Activated gamma-delta T cell treated with anti-CD3 and anti-CD28 coated beads, Interleukin-2, amount 50 U/mL, for 16 hours (primary cell): ENCODE results near the gene DARS1.

ENCODE experiments used
- DNase-seq: peaks from one replicate; pipeline ENCODE4 v3.0.0-alpha.2; 2020; ENCODE audit warnings: low read depth

DARS1 gene

GRCh38 chr2:135985018-135985825 is at the start of gene DARS1:
Gene DARS1 (minus strand): TSS chr2:135985626. CDS start chr2:135985468, 158 bp downstream.
- DNase-seq: peak; percentile 61

GRCh38 chr2:136034629-136035028 is 49.2 kb upstream of the DARS1 start:
- no peak for DNase-seq

GRCh38 chr2:136032817-136033535 is 47.5 kb upstream of the DARS1 start:
- DNase-seq: no peak

GRCh38 chr2:136032192-136032591 is 46.8 kb upstream of the DARS1 start:
- no peak for DNase-seq

GRCh38 chr2:136031711-136032110 is 46.3 kb upstream of the DARS1 start:
- no peak for DNase-seq

- DNase-seq: no peak
These were observed 45.0 kb upstream of the DARS1 start for GRCh38 chr2:136030406-136030805.

- no peak for DNase-seq
These were observed 43.7 kb upstream of the DARS1 start for GRCh38 chr2:136029149-136029548.

- DNase-seq: no peak
These were observed 42.6 kb upstream of the DARS1 start for GRCh38 chr2:136028001-136028400.

- DNase-seq: no peak
These were observed 41.7 kb upstream of the DARS1 start for GRCh38 chr2:136027112-136027511.

GRCh38 chr2:136025057-136025973 is 39.9 kb upstream of the DARS1 start:
- DNase-seq: peak; percentile 3

GRCh38 chr2:136024616-136025015 is 39.2 kb upstream of the DARS1 start:
- no peak for DNase-seq

- DNase-seq: no peak
These were observed 38.8 kb upstream of the DARS1 start for GRCh38 chr2:136024185-136024584.

GRCh38 chr2:136023416-136023815 is 38.0 kb upstream of the DARS1 start:
- DNase-seq: no peak

GRCh38 chr2:136022396-136023146 is 37.1 kb upstream of the DARS1 start:
- DNase-seq: no peak

- DNase-seq: no peak
These were observed 36.5 kb upstream of the DARS1 start for GRCh38 chr2:136021976-136022375.

GRCh38 chr2:136021406-136021805 is 36.0 kb upstream of the DARS1 start:
- no peak for DNase-seq

GRCh38 chr2:136020831-136021230 is 35.4 kb upstream of the DARS1 start:
- no peak for DNase-seq

- DNase-seq: no peak
These were observed 34.4 kb upstream of the DARS1 start for GRCh38 chr2:136019825-136020224.

- DNase-seq: no peak
These were observed 33.9 kb upstream of the DARS1 start for GRCh38 chr2:136019306-136019705.

GRCh38 chr2:136017786-136018185 is 32.4 kb upstream of the DARS1 start:
- no peak for DNase-seq

GRCh38 chr2:136016836-136017235 is 31.4 kb upstream of the DARS1 start:
- DNase-seq: no peak

GRCh38 chr2:136016427-136016826 is 31.0 kb upstream of the DARS1 start:
- no peak for DNase-seq
